Adrenal gland (tissue), 5 donors: Measurements from ENCODE around the gene COL9A3.

ENCODE experiments used
- CTCF ChIP-seq, 6 experiments: fragments of 450-650 bp in 4 of 6; fragments of 200-600 bp in 2 of 6; sonication (generic) in 1 of 6; IDR thresholded peaks; 1 replicate in 5 of 6; 2 replicates in 1 of 6; pipeline versions ENCODE4 v1.5.1 to v1.8.0; 2016 to 2021; ENCODE audit warnings: antibody characterized with exemption in 6 of 6, mild to moderate bottlenecking in 2 of 6, moderate library complexity in 1 of 6
- POLR2A ChIP-seq, 2 donors: fragments of 450-650 bp; IDR thresholded peaks; one replicate each; pipeline ENCODE4 v1.6.1; 2017; ENCODE audit warnings: antibody characterized with exemption in 2 of 2, mild to moderate bottlenecking in 2 of 2, moderate library complexity in 1 of 2
- donor health status: DM: no; HTN: no; CAD: no.

DNA sequence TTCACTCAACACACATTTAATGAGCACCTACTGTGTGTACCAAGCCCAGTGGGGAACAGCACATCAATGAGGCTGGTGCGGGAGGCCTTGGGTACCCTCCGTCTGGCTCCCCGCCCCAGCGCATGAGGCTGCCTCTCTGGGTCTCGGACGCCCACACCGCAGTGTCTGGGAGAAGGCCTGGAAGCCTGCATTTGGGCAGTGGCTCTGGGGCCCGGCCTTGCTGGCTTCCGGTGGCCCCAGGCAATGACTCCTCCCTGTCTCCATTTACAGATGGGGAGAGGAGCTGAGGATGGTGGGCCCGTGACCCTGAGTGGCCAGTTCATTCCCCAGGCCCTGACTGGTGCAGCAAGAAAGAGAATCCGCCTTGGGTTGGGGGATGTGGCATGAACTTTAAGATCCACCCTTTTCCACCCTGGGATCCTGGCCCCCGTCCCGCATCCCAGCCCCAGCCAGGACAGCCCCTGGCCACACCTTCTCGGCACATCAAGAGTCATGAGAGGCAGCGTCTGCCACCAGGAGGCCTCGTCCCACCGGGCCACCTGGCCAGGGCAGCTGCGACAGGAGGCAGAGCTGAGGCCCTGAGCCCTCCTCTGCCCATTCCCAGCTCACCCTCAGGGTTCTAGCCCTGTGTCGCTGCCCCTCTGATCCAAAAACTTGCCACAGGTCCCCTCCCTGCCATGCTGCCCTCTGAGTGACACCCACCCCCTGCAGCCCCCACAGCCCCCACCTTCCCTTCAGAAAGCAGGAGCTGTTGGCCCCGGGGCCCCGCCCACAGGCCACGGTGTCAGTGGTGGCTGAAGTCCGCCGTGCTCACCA, 38.0 kb upstream of the COL9A3 start:
- TF ChIP-seq POLR2A (IDR thresholded peaks at IDR 0.05): no peak
- TF ChIP-seq CTCF (IDR thresholded peaks at IDR 0.05): no peak
